ENCODE measurements around the gene PPA1.
"Not testable (repeated sequence)": the region's sequence is repeated elsewhere in the genome, so short reads cannot be mapped to it uniquely, and the experiment has no call there.

PPA1 gene

DNA sequence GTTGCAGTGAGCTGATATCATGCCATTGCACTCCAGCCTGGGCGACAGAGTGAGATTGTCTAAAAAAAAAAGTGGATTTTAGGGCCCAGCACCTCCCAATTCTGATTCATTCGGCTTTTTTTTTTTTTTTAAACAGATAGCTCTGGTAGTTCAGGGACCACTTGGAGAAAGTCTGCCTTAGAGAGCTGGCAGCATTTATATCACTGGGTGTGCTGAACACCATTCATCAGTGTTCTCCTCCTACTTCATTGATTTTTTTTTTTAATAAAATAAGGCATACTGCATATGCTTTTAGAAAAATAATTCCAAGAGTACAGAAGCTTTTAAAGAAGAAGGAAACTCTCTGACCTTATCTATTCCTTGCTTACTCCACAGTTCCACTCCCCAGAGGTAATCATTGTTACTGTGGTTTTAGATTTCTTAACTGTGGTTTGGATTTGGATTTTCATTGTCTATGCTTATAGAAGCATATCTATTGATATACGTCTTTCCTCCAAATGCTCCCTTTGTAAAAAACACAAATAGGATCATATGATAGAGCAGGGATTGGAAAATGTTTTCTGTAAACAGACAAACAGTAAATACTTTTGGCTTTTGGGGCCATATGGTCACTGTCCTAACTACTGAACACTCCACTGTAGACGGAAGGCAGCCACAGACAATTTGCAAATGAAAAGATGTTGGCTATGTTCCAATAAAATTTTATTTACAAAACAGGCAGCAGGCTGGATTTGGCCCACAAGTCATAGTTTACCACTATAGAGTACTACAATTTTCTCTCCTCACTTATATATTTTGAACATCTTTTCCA, 41.9 kb downstream of the PPA1 start:
- no peak overlapping the region for H3K4me3 ChIP-seq (ENCODE audit: low read depth, low read length)
- TF ChIP-seq, protein P1, sequence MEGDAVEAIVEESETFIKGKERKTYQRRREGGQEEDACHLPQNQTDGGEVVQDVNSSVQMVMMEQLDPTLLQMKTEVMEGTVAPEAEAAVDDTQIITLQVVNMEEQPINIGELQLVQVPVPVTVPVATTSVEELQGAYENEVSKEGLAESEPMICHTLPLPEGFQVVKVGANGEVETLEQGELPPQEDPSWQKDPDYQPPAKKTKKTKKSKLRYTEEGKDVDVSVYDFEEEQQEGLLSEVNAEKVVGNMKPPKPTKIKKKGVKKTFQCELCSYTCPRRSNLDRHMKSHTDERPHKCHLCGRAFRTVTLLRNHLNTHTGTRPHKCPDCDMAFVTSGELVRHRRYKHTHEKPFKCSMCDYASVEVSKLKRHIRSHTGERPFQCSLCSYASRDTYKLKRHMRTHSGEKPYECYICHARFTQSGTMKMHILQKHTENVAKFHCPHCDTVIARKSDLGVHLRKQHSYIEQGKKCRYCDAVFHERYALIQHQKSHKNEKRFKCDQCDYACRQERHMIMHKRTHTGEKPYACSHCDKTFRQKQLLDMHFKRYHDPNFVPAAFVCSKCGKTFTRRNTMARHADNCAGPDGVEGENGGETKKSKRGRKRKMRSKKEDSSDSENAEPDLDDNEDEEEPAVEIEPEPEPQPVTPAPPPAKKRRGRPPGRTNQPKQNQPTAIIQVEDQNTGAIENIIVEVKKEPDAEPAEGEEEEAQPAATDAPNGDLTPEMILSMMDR (IDR thresholded peaks at IDR 0.05; ENCODE audit: control insufficient read depth, extremely low read depth, insufficient read depth), result no peak
- no peak for DNase-seq (ENCODE audit: low read depth)

DNA sequence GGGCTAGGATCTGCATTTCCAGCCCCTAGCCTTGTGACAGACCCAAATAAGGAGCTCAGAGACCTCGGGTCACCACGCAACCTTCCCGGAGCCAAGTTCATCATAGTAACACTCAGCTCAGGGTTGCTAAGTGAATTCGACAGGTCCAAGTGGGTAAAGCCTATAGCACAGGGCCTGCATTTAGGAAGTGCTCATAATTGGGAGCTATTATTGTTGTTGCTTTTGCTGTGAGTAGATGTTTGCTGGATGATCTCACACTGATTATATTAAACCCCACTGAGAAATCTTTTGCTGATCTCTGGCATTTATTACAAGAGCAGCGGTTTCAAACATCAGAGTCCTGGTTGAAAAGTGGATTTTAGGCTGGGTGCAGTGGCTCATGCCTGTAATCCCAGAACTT, 42.6 kb downstream of the PPA1 start:
- DNase-seq (ENCODE audit: low read depth), result no peak
- no peak overlapping the region for H3K4me3 ChIP-seq (ENCODE audit: low read depth, low read length)
- TF ChIP-seq, protein P1 (IDR thresholded peaks at IDR 0.05; ENCODE audit: control insufficient read depth, extremely low read depth, insufficient read depth), result no peak

DNA sequence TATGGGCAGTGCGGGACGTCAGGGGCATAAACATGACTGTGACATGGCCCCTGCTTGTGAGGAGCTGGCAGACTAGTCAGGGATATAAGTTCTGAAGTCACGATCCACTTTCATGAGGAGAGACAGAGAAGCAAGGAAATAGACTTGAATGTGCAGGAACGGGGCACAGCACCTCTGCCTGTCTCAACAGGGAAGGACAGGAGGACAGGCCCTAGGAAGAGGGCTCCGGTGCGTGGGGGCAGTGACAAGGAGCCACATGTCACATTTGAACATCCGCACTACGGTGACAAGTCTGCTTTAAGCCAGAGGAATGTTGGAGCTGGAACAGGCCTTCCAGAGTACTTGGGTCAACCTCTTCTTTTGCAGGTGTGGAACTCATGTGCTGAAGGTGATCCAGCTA, 43.1 kb downstream of the PPA1 start:
- TF ChIP-seq, protein P1 (IDR thresholded peaks at IDR 0.05; ENCODE audit: control insufficient read depth, extremely low read depth, insufficient read depth), result no peak
- DNase-seq (ENCODE audit: low read depth), result no peak
- no peak overlapping the region for H3K4me3 ChIP-seq (ENCODE audit: low read depth, low read length)

DNA sequence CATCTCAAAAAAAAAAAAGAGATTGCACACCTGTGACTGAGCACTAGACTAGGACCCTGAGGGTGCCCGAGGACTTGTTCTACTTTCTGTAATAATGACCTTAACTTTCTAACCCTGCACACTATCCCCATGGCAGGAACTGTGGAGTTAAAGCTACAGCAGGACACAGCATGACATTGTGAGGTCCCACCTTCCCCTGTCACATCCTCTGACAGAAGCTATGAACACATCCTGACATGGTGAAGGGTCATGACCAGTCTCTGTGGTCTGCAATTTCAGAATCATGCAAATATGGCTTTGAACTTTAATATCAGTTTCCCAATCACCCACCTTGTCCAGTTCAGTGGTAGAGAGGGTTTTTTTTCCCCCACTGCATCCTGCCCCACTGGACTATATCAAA, 44.5 kb downstream of the PPA1 start:
- no peak overlapping the region for H3K4me3 ChIP-seq (ENCODE audit: low read depth, low read length)
- TF ChIP-seq, protein P1 (IDR thresholded peaks at IDR 0.05; ENCODE audit: control insufficient read depth, extremely low read depth, insufficient read depth), result no peak
- no peak for DNase-seq (ENCODE audit: low read depth)

DNA sequence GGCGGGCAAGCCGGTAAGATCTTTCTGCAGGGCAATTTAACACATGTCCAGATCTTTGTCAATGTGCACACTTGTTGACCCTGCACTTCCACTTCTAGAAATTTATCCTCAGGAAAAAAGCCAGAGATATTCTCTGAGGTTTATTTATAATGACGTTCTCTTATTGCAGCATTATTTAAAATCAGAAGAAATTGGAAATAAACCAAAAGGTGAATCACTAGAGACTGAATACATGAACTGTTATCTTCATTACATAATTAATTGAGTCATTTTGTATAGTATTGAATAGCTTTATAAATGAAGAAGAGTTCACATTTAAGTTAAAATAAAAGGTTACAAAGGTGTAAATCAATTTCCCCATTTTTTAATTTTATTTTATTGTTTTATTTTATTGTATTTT, 46.7 kb downstream of the PPA1 start:
- TF ChIP-seq, protein P1 (IDR thresholded peaks at IDR 0.05; ENCODE audit: control insufficient read depth, extremely low read depth, insufficient read depth), result no peak
- DNase-seq (ENCODE audit: low read depth), result no peak
- H3K4me3 ChIP-seq (ENCODE audit: low read depth, low read length), result no peak overlapping the region

DNA sequence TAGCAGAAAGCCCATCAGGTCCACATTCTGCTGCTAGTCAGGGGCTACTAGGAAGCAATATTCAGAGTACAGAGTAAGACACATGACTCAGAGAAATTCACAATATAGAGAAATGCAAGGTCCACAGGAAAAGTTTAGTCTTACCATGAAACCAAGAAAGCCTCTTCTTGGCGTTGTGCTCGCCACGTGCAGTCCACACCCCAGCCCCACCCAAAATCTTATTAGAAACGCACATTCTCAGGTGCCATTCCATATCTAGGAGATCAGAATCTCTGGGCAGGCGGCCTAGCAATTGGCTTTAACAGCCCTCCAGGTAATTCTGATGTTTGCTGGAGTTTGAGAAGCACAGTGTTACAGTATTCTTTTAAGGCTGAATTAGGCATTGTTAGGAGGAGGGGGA, 47.1 kb downstream of the PPA1 start:
- H3K4me3 ChIP-seq (ENCODE audit: low read depth, low read length), result no peak overlapping the region
- TF ChIP-seq, protein P1 (IDR thresholded peaks at IDR 0.05; ENCODE audit: control insufficient read depth, extremely low read depth, insufficient read depth), result no peak
- DNase-seq (ENCODE audit: low read depth), result no peak

DNA sequence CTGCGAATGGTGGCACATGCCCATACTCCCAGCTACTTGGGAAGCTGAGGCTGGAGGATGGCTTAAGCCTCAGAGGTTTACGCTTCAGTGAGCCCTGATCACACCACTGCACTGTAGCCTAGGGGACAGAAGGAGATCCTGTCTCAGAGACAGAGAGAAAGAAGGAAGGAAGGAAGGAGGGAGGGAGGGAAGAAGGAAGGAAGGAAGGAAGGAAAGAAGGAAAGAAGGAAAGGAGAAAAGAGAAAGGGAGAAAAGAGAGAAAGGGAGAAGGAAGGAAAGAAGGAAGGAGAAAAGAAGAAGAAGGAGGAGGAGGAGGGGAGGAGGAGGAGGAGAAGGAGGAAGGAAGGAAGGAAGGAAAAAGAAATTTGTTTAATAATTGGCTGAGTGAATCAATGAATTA, 49.9 kb downstream of the PPA1 start:
- no peak overlapping the region for H3K4me3 ChIP-seq (ENCODE audit: low read depth, low read length)
- TF ChIP-seq, protein P1 (IDR thresholded peaks at IDR 0.05; ENCODE audit: control insufficient read depth, extremely low read depth, insufficient read depth), result no peak
- DNase-seq (ENCODE audit: low read depth), result no peak

DNA sequence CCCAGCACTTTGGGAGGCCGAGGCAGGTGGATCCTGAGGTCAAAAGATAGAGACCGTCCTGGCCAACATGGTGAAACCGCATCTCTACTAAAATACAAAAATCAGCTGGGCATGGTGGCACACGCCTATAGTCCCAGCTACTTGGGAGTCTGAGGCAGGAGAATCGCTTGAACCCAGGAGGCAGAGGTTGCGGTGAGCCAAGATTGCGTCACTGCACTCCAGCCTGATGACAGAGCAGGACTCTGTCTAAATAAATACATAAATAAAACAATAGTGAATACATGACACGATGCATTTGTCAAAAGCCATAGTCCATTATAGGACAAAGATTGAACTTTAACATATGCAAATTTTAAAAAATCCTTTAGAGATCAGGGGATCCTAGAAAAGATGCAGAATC, 54.0 kb downstream of the PPA1 start:
- not testable (repeated sequence) for H3K4me3 ChIP-seq (ENCODE audit: low read depth, low read length); DNase-seq (ENCODE audit: low read depth)
